NCI-H2227 (cell line): ENCODE results near the gene XRCC5.
"Not testable (repeated sequence)": the region's sequence is repeated elsewhere in the genome, so short reads cannot be mapped to it uniquely, and the experiment has no call there.

Source experiments
- DNase-seq: peaks from one replicate; lab custom pipeline; 2025; ENCODE audit not compliant: unreplicated experiment; lab: John Stamatoyannopoulos, UW

The XRCC5 gene

GRCh38 chr2:216192181-216192580 lies 83.0 kb downstream of the XRCC5 start:
- no peak for DNase-seq

GRCh38 chr2:216192931-216193330 lies 83.8 kb downstream of the XRCC5 start:
- DNase-seq, result no peak

GRCh38 chr2:216194013-216194412 lies 84.9 kb downstream of the XRCC5 start:
- DNase-seq, result no peak

- no peak for DNase-seq
Measured at GRCh38 chr2:216194561-216194960, 85.4 kb downstream of the XRCC5 start.

GRCh38 chr2:216195565-216196029 lies 86.4 kb downstream of the XRCC5 start:
- no peak for DNase-seq

GRCh38 chr2:216201692-216202306 lies 92.7 kb downstream of the XRCC5 start:
- no peak for DNase-seq

- DNase-seq, result no peak
Measured at GRCh38 chr2:216202626-216203250, 93.6 kb downstream of the XRCC5 start.

- DNase-seq, result no peak
Measured at GRCh38 chr2:216205486-216205885, 96.3 kb downstream of the XRCC5 start.

GRCh38 chr2:216206041-216206703 lies 97.0 kb downstream of the XRCC5 start:
- no peak for DNase-seq

GRCh38 chr2:216206821-216207220 lies 97.7 kb downstream of the XRCC5 start:
- no peak for DNase-seq

GRCh38 chr2:216208661-216209060 lies 99.5 kb downstream of the XRCC5 start:
- not testable (repeated sequence) for DNase-seq

- no peak for DNase-seq
Measured at GRCh38 chr2:216210701-216211540, 101.8 kb downstream of the XRCC5 start.

- no peak for DNase-seq
Measured at GRCh38 chr2:216211614-216212145, 102.5 kb downstream of the XRCC5 start.

- no peak for DNase-seq
Measured at GRCh38 chr2:216214768-216215167, 105.6 kb downstream of the XRCC5 start.

- DNase-seq, result peak; percentile 47
Measured at GRCh38 chr2:216215658-216216390, 106.7 kb downstream of the XRCC5 start.

- no peak for DNase-seq
Measured at GRCh38 chr2:216216951-216217903, 108.1 kb downstream of the XRCC5 start.

GRCh38 chr2:216217904-216218260 lies 108.7 kb downstream of the XRCC5 start:
- DNase-seq, result no peak

GRCh38 chr2:216219861-216220260 lies 110.7 kb downstream of the XRCC5 start:
- DNase-seq, result no peak

GRCh38 chr2:216220976-216221375 lies 111.8 kb downstream of the XRCC5 start:
- DNase-seq, result no peak
